ENCODE measurements around the gene CTF1. TPM values are rescaled to one million over a fixed set of nuclear protein-coding genes. Genes with fewer than 3 reads are reported as not detected.

CTF1 gene
- total RNA-seq, 1 donor from 2014 or later, result 6.0 TPM

GRCh38 chr16:30882429-30883310, 13.7 kb upstream of the CTF1 start:
- peaks cover 17% of the 10 kb centered on the region for H3K4me1 Mint-ChIP-seq (ENCODE audit: unreplicated experiment)
- TF ChIP-seq, protein P1, sequence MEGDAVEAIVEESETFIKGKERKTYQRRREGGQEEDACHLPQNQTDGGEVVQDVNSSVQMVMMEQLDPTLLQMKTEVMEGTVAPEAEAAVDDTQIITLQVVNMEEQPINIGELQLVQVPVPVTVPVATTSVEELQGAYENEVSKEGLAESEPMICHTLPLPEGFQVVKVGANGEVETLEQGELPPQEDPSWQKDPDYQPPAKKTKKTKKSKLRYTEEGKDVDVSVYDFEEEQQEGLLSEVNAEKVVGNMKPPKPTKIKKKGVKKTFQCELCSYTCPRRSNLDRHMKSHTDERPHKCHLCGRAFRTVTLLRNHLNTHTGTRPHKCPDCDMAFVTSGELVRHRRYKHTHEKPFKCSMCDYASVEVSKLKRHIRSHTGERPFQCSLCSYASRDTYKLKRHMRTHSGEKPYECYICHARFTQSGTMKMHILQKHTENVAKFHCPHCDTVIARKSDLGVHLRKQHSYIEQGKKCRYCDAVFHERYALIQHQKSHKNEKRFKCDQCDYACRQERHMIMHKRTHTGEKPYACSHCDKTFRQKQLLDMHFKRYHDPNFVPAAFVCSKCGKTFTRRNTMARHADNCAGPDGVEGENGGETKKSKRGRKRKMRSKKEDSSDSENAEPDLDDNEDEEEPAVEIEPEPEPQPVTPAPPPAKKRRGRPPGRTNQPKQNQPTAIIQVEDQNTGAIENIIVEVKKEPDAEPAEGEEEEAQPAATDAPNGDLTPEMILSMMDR (IDR thresholded peaks at IDR 0.05), result no peak
- H3K4me3 Mint-ChIP-seq (ENCODE audit: unreplicated experiment), result no peak overlapping the region
- peaks cover 19% of the 10 kb centered on the region for H3K36me3 Mint-ChIP-seq (ENCODE audit: unreplicated experiment)
- no peaks in the 10 kb centered on the region for H3K9me3 Mint-ChIP-seq (ENCODE audit: unreplicated experiment)
- DNase-seq (ENCODE audit: extremely low spot score, unreplicated experiment), result no peak
- no peaks in the 10 kb centered on the region for H3K27me3 Mint-ChIP-seq (ENCODE audit: unreplicated experiment)
- peak overlapping the region; percentile 10 for H3K27ac Mint-ChIP-seq (ENCODE audit: unreplicated experiment)

DNA sequence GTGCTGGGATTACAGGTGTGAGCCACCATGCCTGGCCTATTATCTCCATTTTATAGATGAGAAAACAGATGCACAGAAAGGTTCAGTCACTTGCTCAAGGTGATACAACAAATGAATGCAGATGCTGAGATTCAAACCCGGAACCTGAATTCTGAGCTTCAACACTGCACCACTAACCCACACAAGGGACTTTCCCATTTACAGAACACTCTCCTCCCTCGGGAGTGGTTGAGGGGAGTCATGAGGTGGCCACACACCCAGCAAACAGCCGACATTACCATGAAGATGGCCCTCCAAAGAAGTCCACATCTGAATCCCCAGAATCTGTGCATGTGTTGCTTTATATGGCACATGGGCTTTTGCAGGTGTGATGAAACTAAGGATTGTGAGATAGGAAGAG, 11.7 kb upstream of the CTF1 start:
- H3K9me3 Mint-ChIP-seq (ENCODE audit: unreplicated experiment), result no peaks in the 10 kb centered on the region
- no peak overlapping the region for H3K27ac Mint-ChIP-seq (ENCODE audit: unreplicated experiment)
- H3K4me3 Mint-ChIP-seq (ENCODE audit: unreplicated experiment), result no peak overlapping the region
- DNase-seq (ENCODE audit: extremely low spot score, unreplicated experiment), result no peak
- H3K4me1 Mint-ChIP-seq (ENCODE audit: unreplicated experiment), result peaks cover 14% of the 10 kb centered on the region
- TF ChIP-seq, protein P1 (IDR thresholded peaks at IDR 0.05), result no peak
- no peaks in the 10 kb centered on the region for H3K27me3 Mint-ChIP-seq (ENCODE audit: unreplicated experiment)
- H3K36me3 Mint-ChIP-seq (ENCODE audit: unreplicated experiment), result peaks cover 24% of the 10 kb centered on the region

DNA sequence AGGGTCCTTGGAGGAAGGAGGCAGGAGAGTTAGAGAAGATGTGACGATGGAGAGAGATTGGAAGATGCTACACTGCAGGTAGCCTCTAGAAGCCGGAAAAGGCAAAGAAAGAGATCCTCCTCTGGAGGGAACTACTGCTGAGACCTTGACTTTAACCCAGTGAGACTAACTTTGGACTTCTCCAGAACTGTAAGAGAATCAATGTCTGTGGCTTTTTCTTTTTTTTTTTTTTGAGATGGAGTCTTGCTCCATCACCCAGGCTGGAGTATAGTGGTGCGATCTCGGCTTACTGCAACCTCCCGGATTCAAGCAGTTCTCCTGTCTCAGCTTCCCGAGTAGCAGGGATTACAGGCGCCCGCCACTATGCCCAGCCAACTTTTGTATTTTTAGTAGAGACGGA, 11.2 kb upstream of the CTF1 start:
- TF ChIP-seq, protein P1 (IDR thresholded peaks at IDR 0.05), result no peak
- H3K27me3 Mint-ChIP-seq (ENCODE audit: unreplicated experiment), result no peaks in the 10 kb centered on the region
- no peak overlapping the region for H3K27ac Mint-ChIP-seq (ENCODE audit: unreplicated experiment)
- H3K4me3 Mint-ChIP-seq (ENCODE audit: unreplicated experiment), result no peak overlapping the region
- no peak for DNase-seq (ENCODE audit: extremely low spot score, unreplicated experiment)
- H3K36me3 Mint-ChIP-seq (ENCODE audit: unreplicated experiment), result peaks cover 26% of the 10 kb centered on the region
- peaks cover 14% of the 10 kb centered on the region for H3K4me1 Mint-ChIP-seq (ENCODE audit: unreplicated experiment)
- H3K9me3 Mint-ChIP-seq (ENCODE audit: unreplicated experiment), result no peaks in the 10 kb centered on the region

- H3K4me1 Mint-ChIP-seq (ENCODE audit: unreplicated experiment), result peaks cover 14% of the 10 kb centered on the region
- H3K36me3 Mint-ChIP-seq (ENCODE audit: unreplicated experiment), result peaks cover 23% of the 10 kb centered on the region
- no peak for DNase-seq (ENCODE audit: extremely low spot score, unreplicated experiment)
- no peak overlapping the region for H3K27ac Mint-ChIP-seq (ENCODE audit: unreplicated experiment)
- H3K9me3 Mint-ChIP-seq (ENCODE audit: unreplicated experiment), result no peaks in the 10 kb centered on the region
- H3K27me3 Mint-ChIP-seq (ENCODE audit: unreplicated experiment), result no peaks in the 10 kb centered on the region
- H3K4me3 Mint-ChIP-seq (ENCODE audit: unreplicated experiment), result no peak overlapping the region
- TF ChIP-seq, protein P1 (IDR thresholded peaks at IDR 0.05), result no peak
These were observed 10.3 kb upstream of the CTF1 start for GRCh38 chr16:30886145-30886544.

DNA sequence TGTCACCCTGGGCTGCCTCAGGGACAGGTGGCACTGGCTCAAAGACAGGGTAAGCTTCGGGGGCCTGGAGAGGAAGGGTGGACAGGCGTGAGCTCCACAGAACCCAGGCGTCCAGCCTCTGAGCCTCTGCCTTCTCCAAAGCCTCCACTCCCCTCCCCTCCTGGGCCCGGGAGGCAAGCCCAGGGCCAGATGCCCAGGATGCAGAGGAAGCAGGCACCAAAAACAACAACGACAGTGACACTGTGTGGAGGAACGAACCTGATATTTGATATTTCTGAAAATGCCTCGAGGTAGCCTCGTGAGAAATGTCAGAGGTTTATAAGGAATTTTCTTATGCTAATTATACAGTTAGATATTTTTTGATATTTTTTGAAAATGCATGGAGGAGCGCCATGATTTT, 8.5 kb upstream of the CTF1 start:
- TF ChIP-seq, protein P1 (IDR thresholded peaks at IDR 0.05), result no peak
- H3K9me3 Mint-ChIP-seq (ENCODE audit: unreplicated experiment), result no peaks in the 10 kb centered on the region
- H3K27ac Mint-ChIP-seq (ENCODE audit: unreplicated experiment), result no peak overlapping the region
- no peaks in the 10 kb centered on the region for H3K27me3 Mint-ChIP-seq (ENCODE audit: unreplicated experiment)
- H3K36me3 Mint-ChIP-seq (ENCODE audit: unreplicated experiment), result peaks cover 20% of the 10 kb centered on the region
- no peak for DNase-seq (ENCODE audit: extremely low spot score, unreplicated experiment)
- peaks cover 8% of the 10 kb centered on the region for H3K4me1 Mint-ChIP-seq (ENCODE audit: unreplicated experiment)
- H3K4me3 Mint-ChIP-seq (ENCODE audit: unreplicated experiment), result no peak overlapping the region

Data from osteocyte (in vitro differentiated cells).